ENCODE measurements around the gene DNAJC27. TPM values are rescaled to one million over a fixed set of nuclear protein-coding genes. Genes with fewer than 3 reads are reported as not detected.

DNAJC27 gene
- total and polyA plus RNA-seq, 2 experiments from 2014 or later = 6.6 to 6.9 TPM

DNA sequence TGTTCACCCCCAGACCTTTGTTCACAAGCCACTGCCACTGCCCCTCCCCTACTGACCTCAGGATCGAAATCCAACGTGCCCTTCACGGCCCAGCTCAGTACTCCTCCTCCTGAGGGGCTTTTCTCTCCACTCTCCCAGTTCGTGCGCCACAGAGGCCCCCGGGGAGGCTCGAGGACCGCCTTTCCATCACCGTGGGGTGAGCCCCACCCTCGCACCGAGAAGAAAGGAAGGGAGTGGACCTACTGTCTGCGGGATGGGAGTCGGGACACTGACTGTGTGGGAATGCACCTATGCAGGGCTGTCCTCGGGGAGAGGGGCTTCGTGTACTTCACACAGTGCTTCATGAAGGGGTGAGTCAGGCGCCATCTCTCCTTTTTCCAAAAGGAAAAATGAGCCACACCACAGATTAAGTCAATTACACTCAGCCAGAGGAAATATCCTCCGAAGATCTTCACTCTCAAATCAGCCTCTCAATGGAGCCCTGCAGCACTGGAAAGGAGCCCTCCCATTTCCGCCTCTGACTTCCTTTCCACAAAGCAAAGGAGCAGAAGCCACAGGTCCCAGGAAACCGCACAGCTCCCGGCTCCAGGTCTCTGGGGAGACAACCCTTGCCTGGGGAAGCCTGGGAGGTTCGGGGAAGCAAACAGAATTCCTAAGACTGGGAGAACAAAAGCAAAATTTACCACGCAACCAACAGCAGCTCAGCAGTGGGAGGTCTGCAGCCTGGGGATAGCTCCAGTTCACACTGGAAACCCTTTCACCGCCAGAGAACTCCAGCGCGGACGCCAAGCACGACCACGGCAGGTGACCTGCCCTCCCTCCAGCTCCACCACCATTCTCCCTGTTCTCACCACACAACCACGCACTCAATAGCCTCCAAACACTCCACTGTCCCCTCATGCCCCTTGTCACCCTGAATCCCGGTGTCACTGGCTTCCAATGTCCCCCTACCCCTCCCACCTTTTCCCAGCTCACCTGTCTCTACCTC lies 73.3 kb downstream of the DNAJC27 start:
- no peak for TF ChIP-seq EZH2 (IDR thresholded peaks at IDR 0.05; ENCODE audit: borderline replicate concordance)
- no peak for DNase-seq (ENCODE audit: low spot score)
- H2AFZ ChIP-seq = no peak overlapping the region
- H3K9me3 ChIP-seq (ENCODE audit: low read depth) = peaks cover 11% of the 10 kb centered on the region
- no peak overlapping the region for H3K4me3 ChIP-seq
- no peak overlapping the region for H3K4me2 ChIP-seq
- no peaks in the 10 kb centered on the region for H3K36me3 ChIP-seq (replicated peaks; ENCODE audit: insufficient read depth, low read depth)
- H3K27ac ChIP-seq = no peak overlapping the region
- no peaks in the 10 kb centered on the region for H3K27me3 ChIP-seq
- H4K20me1 ChIP-seq (ENCODE audit: insufficient read depth, poor library complexity, severe bottlenecking) = no peaks in the 10 kb centered on the region
- WGBS (ENCODE audit: low lambda C conversion rate, missing lambda C conversion rate) = 93% methylated on average over 29 of the region's 30 CpGs
- H3K9me2 ChIP-seq (replicated peaks; ENCODE audit: insufficient read depth) = no peaks in the 10 kb centered on the region
- no peaks in the 10 kb centered on the region for H3K4me1 ChIP-seq (ENCODE audit: insufficient read depth)
- no peaks in the 10 kb centered on the region for H3K79me2 ChIP-seq

DNA sequence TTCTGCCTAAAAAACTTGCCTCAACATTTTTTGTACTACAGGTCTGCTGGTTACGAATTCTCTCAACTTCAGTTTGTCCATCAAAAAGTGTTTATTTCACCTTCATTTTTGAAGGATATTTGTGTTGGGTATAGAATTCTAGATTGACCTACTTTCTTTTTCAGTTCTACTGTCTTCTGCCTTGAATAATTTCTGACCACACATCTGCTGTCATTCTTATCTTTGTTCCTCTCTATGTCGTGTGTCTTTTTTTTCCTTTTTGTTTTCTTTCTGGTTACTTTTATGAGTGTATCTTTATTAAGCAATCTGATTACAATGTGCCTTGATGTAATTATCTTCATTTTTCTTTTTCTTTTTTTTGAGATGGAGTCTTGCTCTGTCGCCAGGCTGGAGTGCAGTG lies 77.0 kb downstream of the DNAJC27 start:
- WGBS (ENCODE audit: low lambda C conversion rate, missing lambda C conversion rate) = 97% methylated on average over 3 of the region's 3 CpGs
- Histone ChIP-seq H3K4me2 (no peak overlapping the region), H3K4me1 (ENCODE audit: insufficient read depth) (no peaks in the 10 kb centered on the region), H3K9me3 (ENCODE audit: low read depth) (peaks cover 11% of the 10 kb centered on the region), H4K20me1 (ENCODE audit: insufficient read depth, poor library complexity, severe bottlenecking) (no peaks in the 10 kb centered on the region), H3K9me2 (replicated peaks; ENCODE audit: insufficient read depth) (no peaks in the 10 kb centered on the region), H3K36me3 (replicated peaks; ENCODE audit: insufficient read depth, low read depth) (no peaks in the 10 kb centered on the region), H3K27ac (no peak overlapping the region), H2AFZ (no peak overlapping the region), H3K79me2 (no peaks in the 10 kb centered on the region), H3K4me3 (no peak overlapping the region), H3K27me3 (no peaks in the 10 kb centered on the region)
- DNase-seq (ENCODE audit: low spot score) = no peak
- TF ChIP-seq EZH2phosphoT487 (IDR thresholded peaks at IDR 0.05; ENCODE audit: low read depth, severe bottlenecking, unreplicated experiment) (no peak), EZH2 (IDR thresholded peaks at IDR 0.05; ENCODE audit: borderline replicate concordance) (no peak)
- TF ChIP-seq, protein P1, sequence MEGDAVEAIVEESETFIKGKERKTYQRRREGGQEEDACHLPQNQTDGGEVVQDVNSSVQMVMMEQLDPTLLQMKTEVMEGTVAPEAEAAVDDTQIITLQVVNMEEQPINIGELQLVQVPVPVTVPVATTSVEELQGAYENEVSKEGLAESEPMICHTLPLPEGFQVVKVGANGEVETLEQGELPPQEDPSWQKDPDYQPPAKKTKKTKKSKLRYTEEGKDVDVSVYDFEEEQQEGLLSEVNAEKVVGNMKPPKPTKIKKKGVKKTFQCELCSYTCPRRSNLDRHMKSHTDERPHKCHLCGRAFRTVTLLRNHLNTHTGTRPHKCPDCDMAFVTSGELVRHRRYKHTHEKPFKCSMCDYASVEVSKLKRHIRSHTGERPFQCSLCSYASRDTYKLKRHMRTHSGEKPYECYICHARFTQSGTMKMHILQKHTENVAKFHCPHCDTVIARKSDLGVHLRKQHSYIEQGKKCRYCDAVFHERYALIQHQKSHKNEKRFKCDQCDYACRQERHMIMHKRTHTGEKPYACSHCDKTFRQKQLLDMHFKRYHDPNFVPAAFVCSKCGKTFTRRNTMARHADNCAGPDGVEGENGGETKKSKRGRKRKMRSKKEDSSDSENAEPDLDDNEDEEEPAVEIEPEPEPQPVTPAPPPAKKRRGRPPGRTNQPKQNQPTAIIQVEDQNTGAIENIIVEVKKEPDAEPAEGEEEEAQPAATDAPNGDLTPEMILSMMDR (IDR thresholded peaks at IDR 0.05; ENCODE audit: poor library complexity) = no peak

DNA sequence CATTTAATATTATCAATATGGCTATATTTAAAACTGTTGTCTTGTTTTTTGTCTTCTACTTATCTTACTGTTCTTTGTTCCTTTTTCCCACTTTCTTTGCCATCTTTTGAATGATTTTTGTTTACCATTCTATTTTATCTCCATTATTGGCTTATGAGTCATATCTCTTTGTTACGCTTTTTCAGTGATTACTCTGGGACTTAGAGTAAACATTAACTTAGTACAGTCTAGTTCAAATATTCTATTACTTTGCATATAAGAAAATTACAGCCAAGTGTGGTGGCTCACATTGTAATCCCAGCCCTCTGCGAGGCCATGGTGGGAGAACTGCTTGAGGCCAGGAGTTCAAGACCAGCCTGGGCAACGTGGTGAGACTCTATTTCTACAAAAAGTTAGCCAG lies 77.8 kb downstream of the DNAJC27 start:
- H3K79me2 ChIP-seq = no peaks in the 10 kb centered on the region
- no peak overlapping the region for H2AFZ ChIP-seq
- no peak for TF ChIP-seq EZH2phosphoT487 (IDR thresholded peaks at IDR 0.05; ENCODE audit: low read depth, severe bottlenecking, unreplicated experiment)
- TF ChIP-seq EZH2 (IDR thresholded peaks at IDR 0.05; ENCODE audit: borderline replicate concordance) = no peak
- TF ChIP-seq, protein P1 (IDR thresholded peaks at IDR 0.05; ENCODE audit: poor library complexity) = no peak
- H3K4me2 ChIP-seq = no peak overlapping the region
- WGBS (ENCODE audit: low lambda C conversion rate, missing lambda C conversion rate) = 83% methylated on average over 3 of the region's 3 CpGs
- H3K27ac ChIP-seq = no peak overlapping the region
- H3K9me2 ChIP-seq (replicated peaks; ENCODE audit: insufficient read depth) = no peaks in the 10 kb centered on the region
- no peaks in the 10 kb centered on the region for H3K36me3 ChIP-seq (replicated peaks; ENCODE audit: insufficient read depth, low read depth)
- H4K20me1 ChIP-seq (ENCODE audit: insufficient read depth, poor library complexity, severe bottlenecking) = no peaks in the 10 kb centered on the region
- no peak for DNase-seq (ENCODE audit: low spot score)
- no peaks in the 10 kb centered on the region for H3K4me1 ChIP-seq (ENCODE audit: insufficient read depth)
- H3K9me3 ChIP-seq (ENCODE audit: low read depth) = peaks cover 11% of the 10 kb centered on the region
- no peaks in the 10 kb centered on the region for H3K27me3 ChIP-seq
- H3K4me3 ChIP-seq = no peak overlapping the region

Small RNA genes lying within 50 kb of the gene (small RNA-seq; reads per million reads assigned to genes)
- gene AC013267.1 = not detected
- not detected for gene RF00016
- gene RF00019 = not detected

Other genes starting within 250 kb of the DNAJC27 start
- 40.5 and 47.8 TPM in 2 replicates for gene PTRHD1, start 178.6 kb downstream of the DNAJC27 start, total RNA-seq
- 61.1 and 63.6 TPM in 2 replicates for gene PTRHD1, start 178.6 kb downstream of the DNAJC27 start, polyA plus RNA-seq
- gene CENPO, start 178.5 kb downstream of the DNAJC27 start, total RNA-seq = 8.2 and 14.6 TPM in 2 replicates
- gene CENPO, start 178.5 kb downstream of the DNAJC27 start, polyA plus RNA-seq = 5.1 and 9.7 TPM in 2 replicates
- 8.5 and 15.0 TPM in 2 replicates for gene ADCY3, start 51.7 kb downstream of the DNAJC27 start, total RNA-seq
- 13.8 and 20.0 TPM in 2 replicates for gene ADCY3, start 51.7 kb downstream of the DNAJC27 start, polyA plus RNA-seq
- gene EFR3B, start 70.1 kb upstream of the DNAJC27 start, total RNA-seq = 2.0 and 2.7 TPM in 2 replicates
- 1.1 and 1.6 TPM in 2 replicates for gene EFR3B, start 70.1 kb upstream of the DNAJC27 start, polyA plus RNA-seq
- 3.5 and 6.0 TPM in 2 replicates for gene POMC, start 196.6 kb upstream of the DNAJC27 start, total RNA-seq
- gene POMC, start 196.6 kb upstream of the DNAJC27 start, polyA plus RNA-seq = 4.4 and 5.6 TPM in 2 replicates